SK-N-SH treated with all-trans-retinoic acid at 6 μM for 48 hours (cell line): ENCODE data around the gene PLCB1.

ENCODE experiments used
- ATAC-seq: fragments of 200-7000 bp; cut with Tn5 transposase; 3 replicates; pipeline ENCODE4 v1.9.1; 2020; ENCODE audit warnings: mild to moderate bottlenecking, moderate library complexity
- ARNTL ChIP-seq: fragments of 450-650 bp; formaldehyde crosslinking; IDR thresholded peaks from 2 replicates; pipeline ENCODE4 v1.5.0; 2020; ENCODE audit warnings: low read depth, mild to moderate bottlenecking, moderate library complexity, borderline replicate concordance
- CSDC2 ChIP-seq: fragments of 250-450 bp; sonication (Bioruptor Pico); IDR thresholded peaks from 2 replicates; pipeline ENCODE4 v1.5.0; 2020; ENCODE audit warnings: mild to moderate bottlenecking, moderate library complexity
- CSRNP3 ChIP-seq: fragments of 250-450 bp; sonication (Bioruptor Pico); IDR thresholded peaks from 2 replicates; pipeline ENCODE4 v1.5.1; 2021; ENCODE audit warnings: mild to moderate bottlenecking, moderate library complexity
- ESRRG ChIP-seq: fragments of 250-450 bp; sonication (Bioruptor Pico); IDR thresholded peaks from 2 replicates; pipeline ENCODE4 v1.6.1; 2021; ENCODE audit warnings: mild to moderate bottlenecking
- GLIS3 ChIP-seq: fragments of 250-450 bp; sonication (Bioruptor Pico); IDR thresholded peaks from 2 replicates; pipeline ENCODE4 v1.5.0; 2020; ENCODE audit warnings: mild to moderate bottlenecking, moderate library complexity
- ISL1 ChIP-seq: fragments of 250-450 bp; sonication (Bioruptor Pico); IDR thresholded peaks from 2 replicates; pipeline ENCODE4 v2.1.2; 2022; ENCODE audit warnings: mild to moderate bottlenecking, moderate library complexity
- OSR1 ChIP-seq: fragments of 250-450 bp; sonication (Bioruptor Pico); IDR thresholded peaks from 2 replicates; pipeline ENCODE4 v1.8.0; 2022; ENCODE audit warnings: moderate library complexity, mild to moderate bottlenecking, inconsistent platforms
- POU6F1 ChIP-seq: fragments of 250-450 bp; sonication (Bioruptor Pico); IDR thresholded peaks from 2 replicates; pipeline ENCODE4 v1.8.0; 2021; ENCODE audit warnings: low read depth, mild to moderate bottlenecking, moderate library complexity, borderline replicate concordance
- PPARA ChIP-seq: fragments of 250-450 bp; sonication (Bioruptor Pico); IDR thresholded peaks from 2 replicates; pipeline ENCODE4 v1.5.0; 2020; ENCODE audit warnings: mild to moderate bottlenecking, borderline replicate concordance
- RARB ChIP-seq: fragments of 250-450 bp; sonication (Bioruptor Pico); IDR thresholded peaks from 2 replicates; pipeline ENCODE4 v1.8.0; 2021; ENCODE audit warnings: mild to moderate bottlenecking, moderate library complexity
- SNAI2 ChIP-seq: fragments of 250-450 bp; sonication (Bioruptor Pico); IDR thresholded peaks from 2 replicates; pipeline ENCODE4 v1.5.0; 2020; ENCODE audit warnings: mild to moderate bottlenecking, moderate library complexity
- TCF4 ChIP-seq: fragments of 250-450 bp; sonication (Bioruptor Pico); IDR thresholded peaks from 2 replicates; pipeline ENCODE4 v1.8.0; 2021; ENCODE audit warnings: mild to moderate bottlenecking, moderate library complexity, borderline replicate concordance
- TOX ChIP-seq: fragments of 250-450 bp; sonication (Bioruptor Pico); IDR thresholded peaks from 2 replicates; pipeline ENCODE4 v1.8.0; 2021; ENCODE audit warnings: mild to moderate bottlenecking, moderate library complexity, borderline replicate concordance
- ZC3H10 ChIP-seq: fragments of 250-450 bp; sonication (Bioruptor Pico); IDR thresholded peaks from 2 replicates; pipeline ENCODE4 v1.5.1; 2021; ENCODE audit warnings: mild to moderate bottlenecking, moderate library complexity
- ZNF565 ChIP-seq: fragments of 450-650 bp; formaldehyde crosslinking; conservative IDR thresholded peaks from 2 replicates; pipeline ENCODE4 v1.5.0; 2020; ENCODE audit warnings: low read depth, mild to moderate bottlenecking, moderate library complexity
- ZNF70 ChIP-seq: fragments of 450-650 bp; formaldehyde crosslinking; IDR thresholded peaks from 2 replicates; pipeline ENCODE4 v1.5.0; 2020; ENCODE audit warnings: mild to moderate bottlenecking, moderate library complexity
- TF ChIP-seq, protein P1 (sequence below): fragments of 250-450 bp; sonication (Bioruptor Pico); IDR thresholded peaks from 2 replicates; pipeline ENCODE4 v1.8.0; 2020; ENCODE audit warnings: mild to moderate bottlenecking, moderate library complexity, borderline replicate concordance
- TF ChIP-seq, protein P2 (sequence below): fragments of 250-450 bp; sonication (Bioruptor Pico); IDR thresholded peaks from 2 replicates; pipeline ENCODE4 v1.5.0; 2020; ENCODE audit warnings: mild to moderate bottlenecking, moderate library complexity

Gene PLCB1

DNA sequence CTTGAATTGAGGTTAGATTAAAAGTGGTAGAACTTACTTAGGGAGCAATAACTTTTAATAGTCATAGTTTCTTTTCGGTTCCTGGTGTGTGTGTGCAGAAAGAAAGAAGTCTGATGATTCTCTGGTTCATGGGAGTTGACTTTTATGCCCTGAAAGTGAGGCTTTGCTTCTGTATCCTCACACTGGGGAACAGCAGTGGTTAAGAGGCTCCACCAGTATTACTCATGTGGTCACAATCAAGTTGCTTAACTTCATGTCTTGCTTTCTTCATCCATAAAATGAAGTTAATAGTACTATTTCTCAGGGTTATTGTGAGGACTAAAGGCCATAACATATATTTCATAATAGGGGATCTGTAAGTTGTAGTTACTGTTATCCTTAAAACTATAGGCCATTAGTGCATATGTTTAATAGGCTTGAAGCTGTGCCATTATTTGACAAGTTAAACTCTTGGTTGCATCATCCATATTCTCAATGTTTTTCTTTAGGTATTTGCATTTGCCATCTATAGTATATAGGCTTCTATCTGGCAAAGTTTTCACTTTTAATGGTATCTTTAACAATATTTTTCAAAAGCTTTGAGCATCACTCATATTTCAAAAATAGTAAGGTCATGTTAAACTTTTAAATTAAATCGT is 262.4 kb downstream of the PLCB1 start:
- TF ChIP-seq, protein P1, sequence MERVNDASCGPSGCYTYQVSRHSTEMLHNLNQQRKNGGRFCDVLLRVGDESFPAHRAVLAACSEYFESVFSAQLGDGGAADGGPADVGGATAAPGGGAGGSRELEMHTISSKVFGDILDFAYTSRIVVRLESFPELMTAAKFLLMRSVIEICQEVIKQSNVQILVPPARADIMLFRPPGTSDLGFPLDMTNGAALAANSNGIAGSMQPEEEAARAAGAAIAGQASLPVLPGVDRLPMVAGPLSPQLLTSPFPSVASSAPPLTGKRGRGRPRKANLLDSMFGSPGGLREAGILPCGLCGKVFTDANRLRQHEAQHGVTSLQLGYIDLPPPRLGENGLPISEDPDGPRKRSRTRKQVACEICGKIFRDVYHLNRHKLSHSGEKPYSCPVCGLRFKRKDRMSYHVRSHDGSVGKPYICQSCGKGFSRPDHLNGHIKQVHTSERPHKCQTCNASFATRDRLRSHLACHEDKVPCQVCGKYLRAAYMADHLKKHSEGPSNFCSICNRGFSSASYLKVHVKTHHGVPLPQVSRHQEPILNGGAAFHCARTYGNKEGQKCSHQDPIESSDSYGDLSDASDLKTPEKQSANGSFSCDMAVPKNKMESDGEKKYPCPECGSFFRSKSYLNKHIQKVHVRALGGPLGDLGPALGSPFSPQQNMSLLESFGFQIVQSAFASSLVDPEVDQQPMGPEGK (CRISPR knock-in tag): no peak
- TF ChIP-seq CSDC2 (no peak), TOX (CRISPR knock-in tag) (no peak), TCF4 (CRISPR knock-in tag) (no peak), PPARA (CRISPR knock-in tag) (no peak), POU6F1 (CRISPR knock-in tag) (no peak), OSR1 (CRISPR knock-in tag) (no peak), ARNTL (CRISPR knock-in tag) (no peak), ZC3H10 (CRISPR knock-in tag) (no peak), GLIS3 (CRISPR knock-in tag) (no peak), ZNF565 (CRISPR knock-in tag) (no peak), RARB (CRISPR knock-in tag) (no peak)
- TF ChIP-seq, protein P2, sequence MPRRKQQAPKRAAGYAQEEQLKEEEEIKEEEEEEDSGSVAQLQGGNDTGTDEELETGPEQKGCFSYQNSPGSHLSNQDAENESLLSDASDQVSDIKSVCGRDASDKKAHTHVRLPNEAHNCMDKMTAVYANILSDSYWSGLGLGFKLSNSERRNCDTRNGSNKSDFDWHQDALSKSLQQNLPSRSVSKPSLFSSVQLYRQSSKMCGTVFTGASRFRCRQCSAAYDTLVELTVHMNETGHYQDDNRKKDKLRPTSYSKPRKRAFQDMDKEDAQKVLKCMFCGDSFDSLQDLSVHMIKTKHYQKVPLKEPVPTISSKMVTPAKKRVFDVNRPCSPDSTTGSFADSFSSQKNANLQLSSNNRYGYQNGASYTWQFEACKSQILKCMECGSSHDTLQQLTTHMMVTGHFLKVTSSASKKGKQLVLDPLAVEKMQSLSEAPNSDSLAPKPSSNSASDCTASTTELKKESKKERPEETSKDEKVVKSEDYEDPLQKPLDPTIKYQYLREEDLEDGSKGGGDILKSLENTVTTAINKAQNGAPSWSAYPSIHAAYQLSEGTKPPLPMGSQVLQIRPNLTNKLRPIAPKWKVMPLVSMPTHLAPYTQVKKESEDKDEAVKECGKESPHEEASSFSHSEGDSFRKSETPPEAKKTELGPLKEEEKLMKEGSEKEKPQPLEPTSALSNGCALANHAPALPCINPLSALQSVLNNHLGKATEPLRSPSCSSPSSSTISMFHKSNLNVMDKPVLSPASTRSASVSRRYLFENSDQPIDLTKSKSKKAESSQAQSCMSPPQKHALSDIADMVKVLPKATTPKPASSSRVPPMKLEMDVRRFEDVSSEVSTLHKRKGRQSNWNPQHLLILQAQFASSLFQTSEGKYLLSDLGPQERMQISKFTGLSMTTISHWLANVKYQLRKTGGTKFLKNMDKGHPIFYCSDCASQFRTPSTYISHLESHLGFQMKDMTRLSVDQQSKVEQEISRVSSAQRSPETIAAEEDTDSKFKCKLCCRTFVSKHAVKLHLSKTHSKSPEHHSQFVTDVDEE (CRISPR knock-in tag): no peak
- ATAC-seq: no peak

GRCh38 chr20:8395956-8396355 is 263.9 kb downstream of the PLCB1 start:
- no peak for ATAC-seq
- TF ChIP-seq CSRNP3 (CRISPR knock-in tag) (no peak), SNAI2 (CRISPR knock-in tag) (no peak), ISL1 (no peak), TCF4 (CRISPR knock-in tag) (no peak), CSDC2 (no peak), ZNF70 (no peak), ESRRG (no peak), OSR1 (CRISPR knock-in tag) (no peak), TOX (CRISPR knock-in tag) (no peak), RARB (CRISPR knock-in tag) (no peak), ARNTL (CRISPR knock-in tag) (no peak), PPARA (CRISPR knock-in tag) (no peak), ZNF565 (CRISPR knock-in tag) (no peak)
- TF ChIP-seq, protein P2 (CRISPR knock-in tag): no peak
- TF ChIP-seq, protein P1 (CRISPR knock-in tag): no peak
